AG10803 (cell line): ENCODE measurements around the gene NDUFV3.
"Not testable (repeated sequence)": the region's sequence is repeated elsewhere in the genome, so short reads cannot be mapped to it uniquely, and the experiment has no call there.

ENCODE experiments used
- DNase-seq: peaks from one replicate; pipeline ENCODE4 v3.0.0; 2010; ENCODE audit warnings: low read depth
- H3K4me3 ChIP-seq: 2 replicates; pipeline ENCODE4 v1.5.1; 2011; ENCODE audit warnings: mild to moderate bottlenecking, low read length, control low read depth
- CTCF ChIP-seq: conservative IDR thresholded peaks from 2 replicates; pipeline ENCODE4 v1.5.1; 2011; ENCODE audit warnings: mild to moderate bottlenecking, low read length, control low read depth, inconsistent platforms

Gene NDUFV3

GRCh38 chr21:42956824-42957630 lies 63.9 kb downstream of the NDUFV3 start:
- H3K4me3 ChIP-seq: no peak overlapping the region
- DNase-seq: no peak
- no peak for TF ChIP-seq CTCF

- not testable (repeated sequence) for DNase-seq, H3K4me3 ChIP-seq
Observed at GRCh38 chr21:42958122-42958521, 65.0 kb downstream of the NDUFV3 start.

- no peak overlapping the region for H3K4me3 ChIP-seq
- no peak for DNase-seq
Observed at GRCh38 chr21:42959728-42960127, 66.6 kb downstream of the NDUFV3 start.

GRCh38 chr21:42962380-42963007 lies 69.4 kb downstream of the NDUFV3 start:
- no peak for TF ChIP-seq CTCF
- no peak for DNase-seq
- no peak overlapping the region for H3K4me3 ChIP-seq

More at GRCh38 chr21:42959728-42960127, 66.6 kb downstream of the NDUFV3 start:
- no peak for TF ChIP-seq CTCF
